ENCODE measurements around the gene ACTL8. TPM values are rescaled to one million over a fixed set of nuclear protein-coding genes. Genes with fewer than 3 reads are reported as not detected.

Gene ACTL8
- total and polyA plus RNA-seq, 11 donors, result not detected

DNA sequence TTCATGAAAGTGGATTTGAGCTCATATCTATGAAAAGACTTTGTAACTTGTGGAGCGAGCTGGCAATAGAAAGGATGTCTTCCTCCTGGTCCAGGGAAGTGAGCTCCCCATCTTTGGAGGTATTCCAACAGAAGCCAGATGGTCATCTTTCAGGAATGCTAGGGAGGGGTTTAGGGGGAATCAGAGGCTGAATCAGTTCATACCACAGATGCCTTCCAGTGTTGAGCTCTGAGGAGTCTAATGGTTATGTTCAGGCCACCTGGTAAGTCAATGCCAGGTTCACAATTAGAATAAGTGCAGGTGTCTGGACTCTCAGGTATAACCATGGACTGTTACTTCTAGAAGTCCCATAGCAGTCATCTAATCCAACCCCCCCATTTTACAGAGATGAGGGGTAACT is 119.1 kb downstream of the ACTL8 start:
- DNase-seq (no peak), ATAC-seq (no peak)
- 76 to 100% (median 81%) methylated on average over 1 of the region's 1 CpG for WGBS, 4 donors
- no peaks in the 10 kb centered on the region for H3K36me3 ChIP-seq
- intact Hi-C loops (cut with DNase I), result no loop called here
- H3K4me1 ChIP-seq, result peaks cover 0 to 23% (median 3%) of the 10 kb centered on the region in 12 donors
- peak overlapping the region in 1 of 12 donors; percentile 36 for H3K27ac ChIP-seq
- TF ChIP-seq, protein P1, sequence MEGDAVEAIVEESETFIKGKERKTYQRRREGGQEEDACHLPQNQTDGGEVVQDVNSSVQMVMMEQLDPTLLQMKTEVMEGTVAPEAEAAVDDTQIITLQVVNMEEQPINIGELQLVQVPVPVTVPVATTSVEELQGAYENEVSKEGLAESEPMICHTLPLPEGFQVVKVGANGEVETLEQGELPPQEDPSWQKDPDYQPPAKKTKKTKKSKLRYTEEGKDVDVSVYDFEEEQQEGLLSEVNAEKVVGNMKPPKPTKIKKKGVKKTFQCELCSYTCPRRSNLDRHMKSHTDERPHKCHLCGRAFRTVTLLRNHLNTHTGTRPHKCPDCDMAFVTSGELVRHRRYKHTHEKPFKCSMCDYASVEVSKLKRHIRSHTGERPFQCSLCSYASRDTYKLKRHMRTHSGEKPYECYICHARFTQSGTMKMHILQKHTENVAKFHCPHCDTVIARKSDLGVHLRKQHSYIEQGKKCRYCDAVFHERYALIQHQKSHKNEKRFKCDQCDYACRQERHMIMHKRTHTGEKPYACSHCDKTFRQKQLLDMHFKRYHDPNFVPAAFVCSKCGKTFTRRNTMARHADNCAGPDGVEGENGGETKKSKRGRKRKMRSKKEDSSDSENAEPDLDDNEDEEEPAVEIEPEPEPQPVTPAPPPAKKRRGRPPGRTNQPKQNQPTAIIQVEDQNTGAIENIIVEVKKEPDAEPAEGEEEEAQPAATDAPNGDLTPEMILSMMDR (IDR thresholded peaks at IDR 0.05), result no peak
- no peaks in the 10 kb centered on the region for H3K9me3 ChIP-seq
- H3K4me3 ChIP-seq, result no peak overlapping the region
- H3K27me3 ChIP-seq, result no peaks in the 10 kb centered on the region

DNA sequence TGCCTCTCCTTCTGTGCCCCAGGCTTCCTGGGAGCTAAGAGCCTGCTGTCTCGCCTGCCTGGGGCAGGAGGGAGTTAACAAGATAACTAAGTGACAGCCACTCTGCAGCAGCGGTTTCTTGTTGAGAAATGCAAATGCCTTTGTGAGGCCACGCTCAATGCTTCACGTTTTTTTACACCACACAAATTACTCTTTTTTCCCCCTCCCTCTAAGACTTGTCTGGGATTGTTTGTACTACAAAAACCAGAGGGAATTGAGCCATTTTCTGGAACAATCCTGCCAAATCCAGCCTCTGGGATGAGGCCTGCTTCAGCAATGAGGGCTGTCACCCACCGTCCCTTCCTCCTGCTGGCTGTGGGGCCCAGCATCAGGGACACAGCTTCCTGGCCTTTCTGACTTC is 119.6 kb downstream of the ACTL8 start:
- Histone ChIP-seq H3K4me3 (no peak overlapping the region), H3K27me3 (no peaks in the 10 kb centered on the region), H3K9me3 (no peaks in the 10 kb centered on the region), H3K27ac (peak overlapping the region in 4 of 12 donors; percentile 13 to 40 (median 38)), H3K36me3 (no peaks in the 10 kb centered on the region), H3K4me1 (peaks cover 0 to 23% (median 3%) of the 10 kb centered on the region in 12 donors)
- DNase-seq, result no peak
- 7 to 9% (median 8%) methylated on average over 5 of the region's 5 CpGs for WGBS, 4 donors
- intact Hi-C loops (cut with DNase I), result no loop called here
- ATAC-seq, result no peak
- TF ChIP-seq, protein P1 (IDR thresholded peaks at IDR 0.05), result no peak
- TF ChIP-seq POLR2A (IDR thresholded peaks at IDR 0.05), result no peak

DNA sequence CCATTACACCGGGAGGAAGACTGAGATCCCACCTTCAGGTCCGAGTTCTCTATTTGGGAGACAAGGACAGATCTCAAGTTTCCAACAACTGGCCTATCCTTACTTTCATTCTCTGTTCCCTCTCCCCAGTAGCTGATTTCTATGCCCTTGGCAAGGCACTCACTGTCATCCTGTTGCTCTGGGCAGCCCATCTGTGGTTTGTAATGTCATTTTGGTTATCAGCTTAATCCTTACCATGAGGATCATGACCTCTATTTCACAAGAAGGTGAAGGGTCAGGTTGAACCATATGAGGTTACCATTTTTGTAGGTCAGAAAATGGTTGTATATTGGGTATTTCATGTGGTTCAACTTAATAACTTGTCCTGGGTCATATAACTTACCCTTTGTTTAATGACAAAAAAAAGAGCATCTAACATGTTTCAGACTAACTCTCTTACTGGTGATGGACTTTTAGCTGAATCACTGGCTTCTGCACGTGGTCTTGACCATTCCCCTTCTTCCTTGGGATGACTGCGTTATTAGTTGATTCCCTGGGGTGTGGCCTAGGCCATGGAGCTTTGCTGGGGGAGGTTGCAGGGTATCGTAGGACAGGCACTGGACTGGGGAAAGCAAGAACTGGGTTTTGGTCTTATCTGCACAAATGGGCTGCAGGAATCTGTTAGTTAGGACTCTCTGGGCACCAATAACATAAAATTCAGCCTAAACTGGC is 120.2 kb downstream of the ACTL8 start:
- H3K4me1 ChIP-seq, result peaks cover 0 to 23% (median 3%) of the 10 kb centered on the region in 12 donors
- no peak for TF ChIP-seq POLR2A (IDR thresholded peaks at IDR 0.05)
- TF ChIP-seq, protein P1 (IDR thresholded peaks at IDR 0.05), result no peak
- DNase-seq, result no peak
- ATAC-seq, result no peak
- H3K36me3 ChIP-seq, result no peaks in the 10 kb centered on the region
- no peaks in the 10 kb centered on the region for H3K27me3 ChIP-seq
- no peak overlapping the region for H3K4me3 ChIP-seq
- no peaks in the 10 kb centered on the region for H3K9me3 ChIP-seq
- intact Hi-C loops (cut with DNase I), result no loop called here
- WGBS, 4 donors, result 45 to 61% (median 50%) methylated on average over 4 to 5 of the region's 5 CpGs
- peak overlapping the region in 6 of 12 donors; percentile 9 to 56 (median 37) for H3K27ac ChIP-seq

DNA sequence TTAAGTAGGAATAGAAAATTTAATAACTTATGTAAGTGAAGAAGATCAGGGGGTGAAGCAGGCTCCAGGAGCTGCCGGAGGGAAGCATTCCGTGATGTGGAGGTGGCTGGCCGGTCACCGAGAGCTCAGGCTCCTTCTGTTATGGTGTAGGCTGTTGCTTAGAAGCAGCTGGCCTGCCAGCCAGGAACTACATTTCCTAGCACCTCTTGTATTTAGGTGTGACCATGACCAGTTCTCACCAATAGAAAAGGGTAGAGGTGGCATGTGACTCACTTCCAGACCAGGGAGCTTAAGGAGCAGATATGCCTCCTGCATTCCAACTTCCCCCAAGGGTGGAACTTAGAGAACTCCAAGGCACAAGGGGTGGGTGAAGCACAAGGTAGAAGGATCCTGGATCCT is 120.7 kb downstream of the ACTL8 start:
- WGBS, 4 donors, result 51 to 66% (median 55%) methylated on average over 4 of the region's 4 CpGs
- peak; percentile 63 to 87 (median 76) for ATAC-seq

More for the DNA sequence above, 120.7 kb downstream of the ACTL8 start:
- TF ChIP-seq, protein P1 (IDR thresholded peaks at IDR 0.05), result no peak
- no peak for TF ChIP-seq POLR2A (IDR thresholded peaks at IDR 0.05)
- peak overlapping the region in 5 of 12 donors; percentile 9 to 56 (median 35) for H3K27ac ChIP-seq
- no peak overlapping the region for H3K4me3 ChIP-seq
- intact Hi-C loops (cut with DNase I), result no loop called here
- H3K4me1 ChIP-seq, result peaks cover 0 to 23% (median 3%) of the 10 kb centered on the region in 12 donors
- no peaks in the 10 kb centered on the region for H3K27me3 ChIP-seq
- no peaks in the 10 kb centered on the region for H3K9me3 ChIP-seq
- no peaks in the 10 kb centered on the region for H3K36me3 ChIP-seq
- DNase-seq, result peak in 2 of 5 donors; percentile 58 to 72

Other genes starting within 250 kb of the ACTL8 start
- gene ARHGEF10L, start 215.6 kb upstream of the ACTL8 start, total RNA-seq, result 10 to 100 TPM; 44.6 to 72.8 (median 57.5) TPM
- gene ARHGEF10L, start 215.6 kb upstream of the ACTL8 start, polyA plus RNA-seq, result 10 to 100 TPM; 57.9 to 65.8 TPM

Measured in heart left ventricle (tissue), 16 donors.